ENCODE measurements around the gene DSCAM. TPM values are rescaled to one million over a fixed set of nuclear protein-coding genes. Genes with fewer than 3 reads are reported as not detected.

The DSCAM gene
- total and polyA plus RNA-seq, 10 of the 15 experiments (the other 5 are each of a cell fraction or from before 2014, with no cell fraction given), result not detected

GRCh38 chr21:40227096-40227495 lies 619.9 kb downstream of the DSCAM start:
- ChIA-PET SMC1A (ENCODE audit: uncharacterized antibody, unreplicated experiment) (no interaction called here), POLR2A (no interaction called here), CTCF (no interaction called here), RAD21 (ENCODE audit: unreplicated experiment) (no interaction called here)
- H3K36me3 ChIP-seq (ENCODE audit: control insufficient read depth in 2 of 2, insufficient read depth in 2 of 2, low read length in 1 of 2), result no peaks in the 10 kb centered on the region
- no peaks in the 10 kb centered on the region for H4K20me1 ChIP-seq (ENCODE audit: control insufficient read depth, insufficient read depth)
- intact Hi-C loops (cut with micrococcal nuclease; ENCODE audit: unreplicated experiment) (no loop called here), in situ Hi-C loops (cut with MboI) (no loop called here)
- no peak overlapping the region for H3K9ac ChIP-seq (ENCODE audit: control insufficient read depth, insufficient read depth, low read length)
- FAIRE-seq, result no peak
- 0% methylated on average over 1 of the region's 1 CpG for WGBS (ENCODE audit: insufficient coverage, insufficient replicate concordance, low lambda C conversion rate, missing lambda C conversion rate)
- no peaks in the 10 kb centered on the region for H3K4me1 ChIP-seq (ENCODE audit: control insufficient read depth, insufficient read depth, low read length)
- no peaks in the 10 kb centered on the region for H3K79me2 ChIP-seq (ENCODE audit: control insufficient read depth, insufficient read depth, low read length)
- H3K4me3 ChIP-seq, result no peak overlapping the region
- H3K9me3 ChIP-seq (replicated peaks; ENCODE audit: control insufficient read depth, insufficient read depth, low read length), result no peaks in the 10 kb centered on the region; the same call in 2 of the 3 replicates
- ATAC-seq, result no peak
- no peak for DNase-seq (ENCODE audit: low read depth, low spot score)
- H3K4me2 ChIP-seq (ENCODE audit: control insufficient read depth, insufficient read depth), result no peak overlapping the region
- no peak overlapping the region for H2AFZ ChIP-seq (ENCODE audit: control insufficient read depth, low read depth, low read length)
- H3K27ac ChIP-seq (ENCODE audit: control insufficient read depth, insufficient read depth), result no peak overlapping the region
- BruUV-seq (replicated peaks), result no TSS peak
- no peaks in the 10 kb centered on the region for H3K27me3 ChIP-seq (replicated peaks in 1 of 2; ENCODE audit: control insufficient read depth in 2 of 2, insufficient read depth in 2 of 2, low read length in 1 of 2)
- no peak for TF ChIP-seq PML (IDR thresholded peaks at IDR 0.05; ENCODE audit: low read length)
- no peak for TF ChIP-seq TCF12 (IDR thresholded peaks at IDR 0.05; ENCODE audit: low read depth, low read length)
- no peak for TF ChIP-seq ZBED1 (IDR thresholded peaks at IDR 0.05; ENCODE audit: borderline replicate concordance)
- TF ChIP-seq HDGF (IDR thresholded peaks at IDR 0.05), result no peak
- TF ChIP-seq, protein P1, sequence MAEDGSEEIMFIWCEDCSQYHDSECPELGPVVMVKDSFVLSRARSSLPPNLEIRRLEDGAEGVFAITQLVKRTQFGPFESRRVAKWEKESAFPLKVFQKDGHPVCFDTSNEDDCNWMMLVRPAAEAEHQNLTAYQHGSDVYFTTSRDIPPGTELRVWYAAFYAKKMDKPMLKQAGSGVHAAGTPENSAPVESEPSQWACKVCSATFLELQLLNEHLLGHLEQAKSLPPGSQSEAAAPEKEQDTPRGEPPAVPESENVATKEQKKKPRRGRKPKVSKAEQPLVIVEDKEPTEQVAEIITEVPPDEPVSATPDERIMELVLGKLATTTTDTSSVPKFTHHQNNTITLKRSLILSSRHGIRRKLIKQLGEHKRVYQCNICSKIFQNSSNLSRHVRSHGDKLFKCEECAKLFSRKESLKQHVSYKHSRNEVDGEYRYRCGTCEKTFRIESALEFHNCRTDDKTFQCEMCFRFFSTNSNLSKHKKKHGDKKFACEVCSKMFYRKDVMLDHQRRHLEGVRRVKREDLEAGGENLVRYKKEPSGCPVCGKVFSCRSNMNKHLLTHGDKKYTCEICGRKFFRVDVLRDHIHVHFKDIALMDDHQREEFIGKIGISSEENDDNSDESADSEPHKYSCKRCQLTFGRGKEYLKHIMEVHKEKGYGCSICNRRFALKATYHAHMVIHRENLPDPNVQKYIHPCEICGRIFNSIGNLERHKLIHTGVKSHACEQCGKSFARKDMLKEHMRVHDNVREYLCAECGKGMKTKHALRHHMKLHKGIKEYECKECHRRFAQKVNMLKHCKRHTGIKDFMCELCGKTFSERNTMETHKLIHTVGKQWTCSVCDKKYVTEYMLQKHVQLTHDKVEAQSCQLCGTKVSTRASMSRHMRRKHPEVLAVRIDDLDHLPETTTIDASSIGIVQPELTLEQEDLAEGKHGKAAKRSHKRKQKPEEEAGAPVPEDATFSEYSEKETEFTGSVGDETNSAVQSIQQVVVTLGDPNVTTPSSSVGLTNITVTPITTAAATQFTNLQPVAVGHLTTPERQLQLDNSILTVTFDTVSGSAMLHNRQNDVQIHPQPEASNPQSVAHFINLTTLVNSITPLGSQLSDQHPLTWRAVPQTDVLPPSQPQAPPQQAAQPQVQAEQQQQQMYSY (CRISPR knock-in tag; IDR thresholded peaks at IDR 0.05), result no peak
- TF ChIP-seq ZNF622 (IDR thresholded peaks at IDR 0.05), result no peak
- no peak for TF ChIP-seq POLR2A (IDR thresholded peaks at IDR 0.05; ENCODE audit: low read depth, low read length)
- TF ChIP-seq PAX8 (IDR thresholded peaks at IDR 0.05), result no peak
- TF ChIP-seq ZNF687 (IDR thresholded peaks at IDR 0.05), result no peak
- TF ChIP-seq, protein P2, sequence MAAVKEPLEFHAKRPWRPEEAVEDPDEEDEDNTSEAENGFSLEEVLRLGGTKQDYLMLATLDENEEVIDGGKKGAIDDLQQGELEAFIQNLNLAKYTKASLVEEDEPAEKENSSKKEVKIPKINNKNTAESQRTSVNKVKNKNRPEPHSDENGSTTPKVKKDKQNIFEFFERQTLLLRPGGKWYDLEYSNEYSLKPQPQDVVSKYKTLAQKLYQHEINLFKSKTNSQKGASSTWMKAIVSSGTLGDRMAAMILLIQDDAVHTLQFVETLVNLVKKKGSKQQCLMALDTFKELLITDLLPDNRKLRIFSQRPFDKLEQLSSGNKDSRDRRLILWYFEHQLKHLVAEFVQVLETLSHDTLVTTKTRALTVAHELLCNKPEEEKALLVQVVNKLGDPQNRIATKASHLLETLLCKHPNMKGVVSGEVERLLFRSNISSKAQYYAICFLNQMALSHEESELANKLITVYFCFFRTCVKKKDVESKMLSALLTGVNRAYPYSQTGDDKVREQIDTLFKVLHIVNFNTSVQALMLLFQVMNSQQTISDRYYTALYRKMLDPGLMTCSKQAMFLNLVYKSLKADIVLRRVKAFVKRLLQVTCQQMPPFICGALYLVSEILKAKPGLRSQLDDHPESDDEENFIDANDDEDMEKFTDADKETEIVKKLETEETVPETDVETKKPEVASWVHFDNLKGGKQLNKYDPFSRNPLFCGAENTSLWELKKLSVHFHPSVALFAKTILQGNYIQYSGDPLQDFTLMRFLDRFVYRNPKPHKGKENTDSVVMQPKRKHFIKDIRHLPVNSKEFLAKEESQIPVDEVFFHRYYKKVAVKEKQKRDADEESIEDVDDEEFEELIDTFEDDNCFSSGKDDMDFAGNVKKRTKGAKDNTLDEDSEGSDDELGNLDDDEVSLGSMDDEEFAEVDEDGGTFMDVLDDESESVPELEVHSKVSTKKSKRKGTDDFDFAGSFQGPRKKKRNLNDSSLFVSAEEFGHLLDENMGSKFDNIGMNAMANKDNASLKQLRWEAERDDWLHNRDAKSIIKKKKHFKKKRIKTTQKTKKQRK (IDR thresholded peaks at IDR 0.05; ENCODE audit: low read depth, low read length), result no peak
- no peak for TF ChIP-seq MXI1 (IDR thresholded peaks at IDR 0.05; ENCODE audit: low read depth, low read length)
- TF ChIP-seq STAT3 (IDR thresholded peaks at IDR 0.05; ENCODE audit: low read depth, low read length), result no peak
- TF ChIP-seq NFYB (IDR thresholded peaks at IDR 0.05; ENCODE audit: insufficient read depth, low read depth, low read length), result no peak
- TF ChIP-seq SMAD5 (IDR thresholded peaks at IDR 0.05; ENCODE audit: low read depth), result no peak
- TF ChIP-seq CBX3 (IDR thresholded peaks at IDR 0.05; ENCODE audit: borderline replicate concordance, low read depth), result no peak
- no peak for TF ChIP-seq KAT2A (conservative IDR thresholded peaks at IDR 0.05; ENCODE audit: control insufficient read depth, low read depth, low read length)
- TF ChIP-seq POLR2AphosphoS5 (IDR thresholded peaks at IDR 0.05; ENCODE audit: low read length), result no peak

Measured in GM12878 (cell line).